Fibroblast of villous mesenchyme (primary cell): Measurements from ENCODE around the gene PILRB. TPM values are rescaled to one million over a fixed set of nuclear protein-coding genes. Genes with fewer than 3 reads are reported as not detected.
"Not testable (repeated sequence)": the region's sequence is repeated elsewhere in the genome, so short reads cannot be mapped to it uniquely, and the experiment has no call there.

ENCODE experiments used
- DNase-seq: peaks from one replicate; pipeline ENCODE4 v3.0.0-alpha.2; 2010; ENCODE audit warnings: low read depth
- H3K4me3 ChIP-seq: 2 replicates; pipeline ENCODE4 v1.5.1; 2011; ENCODE audit warnings: low read depth, mild to moderate bottlenecking, low read length
- total RNA-seq: library from RNA; depleted of rRNA; stranded (reverse); fragments of >200 nt; gene quantifications from 2 replicates; pipeline ENCODE4 v1.2.3, GENCODE V29; 2012
- TF ChIP-seq, protein P1 (sequence below): IDR thresholded peaks from 2 replicates; pipeline ENCODE4 v1.5.1; 2012; ENCODE audit warnings: low read depth, mild to moderate bottlenecking, low read length; ENCODE audit not compliant: insufficient read depth

The PILRB gene
- total RNA-seq: 10.0 and 11.7 TPM in 2 replicates

GRCh38 chr7:100358027-100358856 lies at the start of gene PILRB:
Gene PILRB (plus strand): TSS chr7:100358117. CDS start chr7:100358303, 186 bp downstream.
- H3K4me3 ChIP-seq: no peak within 1 kb of the TSS
- TF ChIP-seq, protein P1, sequence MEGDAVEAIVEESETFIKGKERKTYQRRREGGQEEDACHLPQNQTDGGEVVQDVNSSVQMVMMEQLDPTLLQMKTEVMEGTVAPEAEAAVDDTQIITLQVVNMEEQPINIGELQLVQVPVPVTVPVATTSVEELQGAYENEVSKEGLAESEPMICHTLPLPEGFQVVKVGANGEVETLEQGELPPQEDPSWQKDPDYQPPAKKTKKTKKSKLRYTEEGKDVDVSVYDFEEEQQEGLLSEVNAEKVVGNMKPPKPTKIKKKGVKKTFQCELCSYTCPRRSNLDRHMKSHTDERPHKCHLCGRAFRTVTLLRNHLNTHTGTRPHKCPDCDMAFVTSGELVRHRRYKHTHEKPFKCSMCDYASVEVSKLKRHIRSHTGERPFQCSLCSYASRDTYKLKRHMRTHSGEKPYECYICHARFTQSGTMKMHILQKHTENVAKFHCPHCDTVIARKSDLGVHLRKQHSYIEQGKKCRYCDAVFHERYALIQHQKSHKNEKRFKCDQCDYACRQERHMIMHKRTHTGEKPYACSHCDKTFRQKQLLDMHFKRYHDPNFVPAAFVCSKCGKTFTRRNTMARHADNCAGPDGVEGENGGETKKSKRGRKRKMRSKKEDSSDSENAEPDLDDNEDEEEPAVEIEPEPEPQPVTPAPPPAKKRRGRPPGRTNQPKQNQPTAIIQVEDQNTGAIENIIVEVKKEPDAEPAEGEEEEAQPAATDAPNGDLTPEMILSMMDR: no peak
- DNase-seq: no peak

GRCh38 chr7:100318329-100318728 lies 39.6 kb upstream of the PILRB start:
- H3K4me3 ChIP-seq, DNase-seq: not testable (repeated sequence)

DNA sequence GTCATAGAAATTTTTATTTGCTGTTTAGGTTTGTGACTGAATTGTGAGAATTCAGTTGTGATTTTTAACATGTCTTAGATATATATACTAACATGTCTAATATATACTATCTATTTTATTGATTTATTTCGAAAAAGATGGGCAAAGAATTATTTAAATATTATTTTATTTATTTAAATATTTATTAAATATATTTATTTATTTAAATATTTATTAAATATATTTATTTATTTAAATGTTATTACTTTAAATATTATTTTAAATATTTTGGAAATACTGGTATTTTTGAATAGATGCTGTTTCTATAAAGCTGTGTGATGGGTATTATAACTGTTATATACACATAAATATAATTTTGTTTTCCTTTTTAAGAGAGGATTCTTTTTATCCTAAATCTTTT lies 36.3 kb upstream of the PILRB start:
- H3K4me3 ChIP-seq, DNase-seq: not testable (repeated sequence)

DNA sequence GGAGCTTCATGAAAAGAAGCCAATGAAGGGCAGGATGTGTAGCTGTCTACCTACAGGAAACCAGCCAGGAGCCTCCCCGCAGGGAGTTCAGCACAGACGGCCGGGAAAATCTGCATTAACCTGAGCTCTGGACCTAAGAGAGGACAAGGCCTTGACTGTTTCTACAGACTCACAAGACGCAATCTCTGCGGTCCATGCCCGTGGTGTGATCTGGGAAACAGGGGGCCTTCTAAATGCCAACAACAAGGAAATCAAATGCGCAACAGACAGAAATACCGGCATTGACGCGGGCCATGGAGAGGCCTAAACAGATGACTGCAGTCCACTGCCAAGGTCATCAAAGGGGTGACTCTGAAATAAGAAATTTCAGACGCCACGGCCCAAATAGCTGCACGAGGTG lies 33.7 kb upstream of the PILRB start:
- not testable (repeated sequence) for DNase-seq, H3K4me3 ChIP-seq

DNA sequence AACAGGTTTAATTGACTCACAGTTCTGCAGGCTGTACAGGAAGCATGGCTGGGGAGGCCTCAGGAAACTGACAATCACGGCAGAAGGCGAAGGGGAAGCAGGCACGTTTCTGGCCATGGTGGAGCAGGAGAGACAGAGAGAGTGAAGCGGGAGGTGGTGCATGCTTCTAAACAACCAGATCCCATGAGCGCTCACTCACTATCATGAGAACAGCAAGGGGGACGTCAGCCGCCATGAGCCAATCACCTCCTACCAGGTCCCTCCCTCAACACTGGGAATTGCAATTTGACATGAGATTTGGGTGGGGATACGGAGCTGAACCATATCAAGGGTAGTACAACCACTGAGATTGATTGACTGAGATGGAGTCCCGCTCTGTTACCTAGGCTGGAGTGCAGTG lies 32.2 kb upstream of the PILRB start:
- H3K4me3 ChIP-seq, DNase-seq: not testable (repeated sequence)

DNA sequence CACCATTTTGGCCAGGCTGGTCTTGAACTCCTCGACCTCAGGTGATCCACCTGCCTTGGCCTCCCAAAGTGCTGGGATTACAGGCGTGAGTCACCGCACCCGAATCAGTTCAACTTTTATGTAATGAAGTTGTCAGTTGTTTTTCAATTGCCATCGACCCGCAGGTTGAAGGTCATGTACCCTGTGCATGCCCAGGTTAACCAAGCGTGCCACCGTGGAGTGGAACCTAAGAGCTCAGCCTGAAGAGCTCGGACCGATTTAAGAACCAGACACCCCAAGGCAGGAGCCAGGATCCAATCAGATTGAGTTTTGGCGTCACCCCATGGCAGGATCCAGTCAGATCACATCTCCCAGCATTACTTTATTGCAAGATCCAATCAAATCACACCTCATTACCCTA lies 31.0 kb upstream of the PILRB start:
- DNase-seq, H3K4me3 ChIP-seq: not testable (repeated sequence)

- H3K4me3 ChIP-seq: peak overlapping the region; percentile 75
- DNase-seq: peak; percentile 95
Measured at GRCh38 chr7:100335566-100336466, 22.1 kb upstream of the PILRB start.

DNA sequence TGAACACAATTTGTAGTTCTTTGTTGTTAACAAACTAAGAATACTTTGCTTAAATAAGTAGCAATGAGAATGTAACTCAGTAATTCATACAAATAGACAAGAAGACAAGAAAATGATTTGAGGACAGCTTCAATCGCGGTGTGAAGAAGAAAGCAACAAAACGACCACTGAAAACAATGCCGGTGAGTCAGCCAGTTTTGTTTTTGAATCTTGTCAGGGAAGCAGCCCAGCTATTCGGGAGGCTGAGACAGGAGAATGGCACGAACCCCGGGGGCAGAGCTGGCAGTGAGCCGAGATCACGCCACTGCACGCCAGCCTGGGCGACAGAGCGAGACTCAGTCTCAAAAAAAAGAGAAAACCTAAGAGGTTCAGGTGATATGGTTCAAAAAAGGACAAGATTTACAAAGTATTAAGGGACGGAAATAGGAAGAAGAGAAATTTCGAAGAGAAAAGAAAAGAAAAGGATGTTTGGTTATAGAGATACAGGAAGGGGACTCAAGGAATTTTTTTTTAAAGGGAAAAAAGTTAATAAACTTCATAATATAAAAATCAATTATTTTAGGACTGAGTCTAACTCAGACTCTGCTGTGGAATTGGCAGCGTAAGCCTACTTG lies 19.7 kb upstream of the PILRB start:
- not testable (repeated sequence) for H3K4me3 ChIP-seq
- DNase-seq: peak; percentile 13

GRCh38 chr7:100341286-100341685 lies 16.6 kb upstream of the PILRB start:
- H3K4me3 ChIP-seq, DNase-seq: not testable (repeated sequence)

- no peak for DNase-seq
- TF ChIP-seq, protein P1: no peak
- no peak overlapping the region for H3K4me3 ChIP-seq
Measured at GRCh38 chr7:100342765-100343164, 15.2 kb upstream of the PILRB start.

DNA sequence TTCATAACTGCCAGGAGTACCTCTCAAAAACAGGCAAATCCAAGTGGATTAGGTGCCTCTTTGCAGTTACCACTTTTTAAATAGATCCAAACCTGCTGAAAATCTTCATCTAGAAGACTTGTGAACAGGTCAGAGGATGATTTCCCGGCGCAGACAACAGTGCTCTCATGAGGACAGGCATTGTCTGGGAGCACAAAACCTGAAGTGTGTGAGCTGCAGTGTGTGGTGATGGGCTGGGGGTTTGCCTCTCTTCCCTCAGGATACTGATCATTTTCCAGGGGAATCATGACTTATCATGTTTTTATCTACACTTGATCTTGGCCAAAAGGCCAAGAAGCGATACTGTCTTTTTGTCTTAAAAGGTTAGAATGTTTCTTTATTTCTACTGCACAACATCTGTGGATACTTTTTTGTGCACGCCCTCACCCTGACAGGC lies 13.8 kb upstream of the PILRB start:
- DNase-seq, H3K4me3 ChIP-seq: not testable (repeated sequence)
